IMR-90 (cell line): ENCODE results near the gene FAM174C. TPM values are rescaled to one million over a fixed set of nuclear protein-coding genes. Genes with fewer than 3 reads are reported as not detected.

Experiments
- ATAC-seq: fragments of 200-7000 bp; cut with Tn5 transposase; 2 replicates; pipeline ENCODE4 v1.9.1; 2020; ENCODE audit warnings: low read depth, mild to moderate bottlenecking, moderate library complexity
- BruUV-seq: library from RNA; stranded (reverse); fragments of 400-500 nt; replicated peaks from 2 replicates; lab custom pipeline; 2021; lab: Mats Ljungman, UMichigan
- CTCF ChIA-PET: fragments of 300-600 bp; formaldehyde crosslinking; extraction: SDS; loops from one replicate; lab custom pipeline; 2021; ENCODE audit warnings: antibody characterized with exemption; lab: Yijun Ruan, JAX
- POLR2A ChIA-PET: fragments of 300-600 bp; sonication (Branson Sonifier 250); formaldehyde crosslinking; loops from one replicate; lab custom pipeline; 2022; ENCODE audit warnings: antibody characterized with exemption; ENCODE audit not compliant: unreplicated experiment; lab: Charles Lee
- DNase-seq: peaks from one replicate; pipeline ENCODE4 v3.0.0; 2013
- H2AFZ ChIP-seq: replicated peaks from 2 replicates; pipeline ENCODE3; 2013; ENCODE audit warnings: low read length, mild to moderate bottlenecking; ENCODE audit not compliant: poor library complexity
- H2AK5ac ChIP-seq: 2 replicates; pipeline ENCODE4 v1.6.1; 2013; ENCODE audit warnings: low read depth, low read length, inconsistent platforms
- H2AK9ac ChIP-seq: replicated peaks from 2 replicates; pipeline ENCODE3; 2013; ENCODE audit warnings: mild to moderate bottlenecking, low read depth, low read length, moderate library complexity; ENCODE audit not compliant: poor library complexity
- H2BK120ac ChIP-seq: 2 replicates; pipeline ENCODE4 v1.6.1; 2013; ENCODE audit warnings: low read depth, low read length, inconsistent platforms
- H2BK15ac ChIP-seq: 3 replicates; pipeline ENCODE4 v1.6.1; 2013; ENCODE audit warnings: low read depth, low read length, inconsistent platforms
- H2BK20ac ChIP-seq: 2 replicates; pipeline ENCODE4 v1.6.1; 2013; ENCODE audit warnings: low read depth, mild to moderate bottlenecking, inconsistent platforms, low read length, moderate library complexity
- H2BK5ac ChIP-seq: 2 replicates; pipeline ENCODE4 v1.6.1; 2013; ENCODE audit warnings: mild to moderate bottlenecking, low read depth, low read length, inconsistent platforms; ENCODE audit not compliant: poor library complexity, severe bottlenecking
- H3K14ac ChIP-seq: replicated peaks from 2 replicates; pipeline ENCODE4 v1.6.1; 2013; ENCODE audit warnings: low read depth, low read length, inconsistent platforms
- H3K18ac ChIP-seq: 2 replicates; pipeline ENCODE4 v1.6.1; 2013; ENCODE audit warnings: low read depth, low read length, control low read depth
- H3K23ac ChIP-seq: 2 replicates; pipeline ENCODE4 v1.6.1; 2013; ENCODE audit warnings: low read depth, low read length, inconsistent platforms
- H3K27ac ChIP-seq: 2 replicates; pipeline ENCODE4 v1.5.1; 2013; ENCODE audit warnings: mild to moderate bottlenecking, control low read depth, low read length; ENCODE audit not compliant: insufficient read depth
- H3K27me3 ChIP-seq: 2 replicates; pipeline ENCODE4 v1.6.1; 2013; ENCODE audit warnings: low read length; ENCODE audit not compliant: control insufficient read depth, insufficient read depth
- H3K36me3 ChIP-seq: 2 replicates; pipeline ENCODE4 v1.6.1; 2013; ENCODE audit warnings: low read length, mixed read lengths; ENCODE audit not compliant: control insufficient read depth, insufficient read depth
- H3K4ac ChIP-seq: 2 replicates; pipeline ENCODE4 v1.6.1; 2013; ENCODE audit warnings: low read depth, low read length, inconsistent platforms
- H3K4me1 ChIP-seq: 2 replicates; pipeline ENCODE4 v1.6.1; 2013; ENCODE audit warnings: low read length, mixed read lengths; ENCODE audit not compliant: control insufficient read depth, insufficient read depth
- H3K4me2 ChIP-seq: 2 replicates; pipeline ENCODE4 v1.6.1; 2013; ENCODE audit warnings: low read depth, mild to moderate bottlenecking, control low read depth, low read length, moderate library complexity
- H3K4me3 ChIP-seq: 2 replicates; pipeline ENCODE4 v1.5.1; 2013; ENCODE audit warnings: low read depth, mild to moderate bottlenecking, control low read depth, low read length, moderate library complexity; ENCODE audit not compliant: insufficient read depth
- H3K56ac ChIP-seq: 2 replicates; pipeline ENCODE4 v1.6.1; 2013; ENCODE audit warnings: low read length, inconsistent platforms; ENCODE audit not compliant: insufficient read depth; ENCODE audit errors: extremely low read depth
- H3K79me1 ChIP-seq, 2 experiments: 2 replicates each; pipeline ENCODE4 v1.6.1; 2013; ENCODE audit warnings: low read length in 2 of 2, inconsistent platforms in 1 of 2, low read depth in 1 of 2
- H3K9ac ChIP-seq: 2 replicates; pipeline ENCODE4 v1.6.1; 2013; ENCODE audit warnings: low read depth, low read length, control low read depth
- H3K9me1 ChIP-seq: 2 replicates; pipeline ENCODE4 v1.6.1; 2013; ENCODE audit warnings: low read length, inconsistent platforms; ENCODE audit not compliant: insufficient read depth
- H3K9me3 ChIP-seq: 2 replicates; pipeline ENCODE4 v1.6.1; 2013; ENCODE audit warnings: low read length; ENCODE audit not compliant: control insufficient read depth, insufficient read depth
- H4K20me1 ChIP-seq: 2 replicates; pipeline ENCODE4 v1.6.1; 2013; ENCODE audit warnings: low read length, inconsistent platforms; ENCODE audit not compliant: insufficient read depth
- H4K5ac ChIP-seq: 2 replicates; pipeline ENCODE4 v1.6.1; 2013; ENCODE audit warnings: mild to moderate bottlenecking, low read depth, low read length, control low read depth
- H4K8ac ChIP-seq, 2 experiments: 2 replicates each; pipeline ENCODE4 v1.6.1; 2013; ENCODE audit warnings: low read depth in 2 of 2, low read length in 2 of 2, control low read depth in 1 of 2, inconsistent platforms in 1 of 2
- H4K91ac ChIP-seq: 2 replicates; pipeline ENCODE4 v1.6.1; 2013; ENCODE audit warnings: low read depth, low read length, inconsistent platforms; ENCODE audit not compliant: insufficient read depth
- BHLHE40 ChIP-seq: fragments of 150-350 bp; IDR thresholded peaks from 2 replicates; pipeline ENCODE4 v1.6.1; 2016; ENCODE audit warnings: mild to moderate bottlenecking, low read depth, low read length
- RCOR1 ChIP-seq: IDR thresholded peaks from 2 replicates; pipeline ENCODE4 v1.6.1; 2012; ENCODE audit warnings: mild to moderate bottlenecking, low read length, improper control_type of control experiment; ENCODE audit not compliant: insufficient replicate concordance
- WGBS, 2 experiments: methylation state at CpG; one replicate each; pipeline versions ENCODE4 v1.1.5 to v1.1.7; 2013; ENCODE audit warnings: missing lambda C conversion rate in 2 of 2; ENCODE audit not compliant: insufficient read length in 1 of 2; ENCODE audit errors: extremely low coverage in 2 of 2; 5-methylcytosine and 5-hydroxymethylcytosine counted together
- dilution Hi-C: fragments of 300-500 bp; cut with HindIII; formaldehyde crosslinking; loops from one replicate; pipeline ENCODE4 v1.14.3; 2018; ENCODE audit warnings: low sequenced_read_pairs; ENCODE audit not compliant: unreplicated experiment
- in situ Hi-C: fragments of 300-500 bp; cut with MboI; formaldehyde crosslinking; loops from 3 replicates; pipeline ENCODE4 v1.14.3; 2019; ENCODE audit warnings: low sequenced_read_pairs, inconsistent platforms, mixed read lengths
- intact Hi-C: fragments of 100-400 bp; cut with micrococcal nuclease; formaldehyde crosslinking; loops from 2 replicates; pipeline ENCODE4 v1.10.0; 2022
- polyA plus RNA-seq, 3 experiments: library from polyadenylated mRNA; depleted of rRNA; stranded (reverse); fragments of >200 nt; gene quantifications; 2 replicates each; pipeline ENCODE4 v1.2.3, GENCODE V29; 2012; ENCODE audit warnings: low replicate concordance in 1 of 3
- total RNA-seq: library from RNA; depleted of rRNA; stranded (reverse); fragments of >200 nt; gene quantifications from 2 replicates; pipeline ENCODE4 v1.2.3, GENCODE V29; 2012

The FAM174C gene
- total and polyA plus RNA-seq, 2 of the 4 experiments (the other 2 are of a cell fraction): 7.5 to 61.8 TPM

DNA sequence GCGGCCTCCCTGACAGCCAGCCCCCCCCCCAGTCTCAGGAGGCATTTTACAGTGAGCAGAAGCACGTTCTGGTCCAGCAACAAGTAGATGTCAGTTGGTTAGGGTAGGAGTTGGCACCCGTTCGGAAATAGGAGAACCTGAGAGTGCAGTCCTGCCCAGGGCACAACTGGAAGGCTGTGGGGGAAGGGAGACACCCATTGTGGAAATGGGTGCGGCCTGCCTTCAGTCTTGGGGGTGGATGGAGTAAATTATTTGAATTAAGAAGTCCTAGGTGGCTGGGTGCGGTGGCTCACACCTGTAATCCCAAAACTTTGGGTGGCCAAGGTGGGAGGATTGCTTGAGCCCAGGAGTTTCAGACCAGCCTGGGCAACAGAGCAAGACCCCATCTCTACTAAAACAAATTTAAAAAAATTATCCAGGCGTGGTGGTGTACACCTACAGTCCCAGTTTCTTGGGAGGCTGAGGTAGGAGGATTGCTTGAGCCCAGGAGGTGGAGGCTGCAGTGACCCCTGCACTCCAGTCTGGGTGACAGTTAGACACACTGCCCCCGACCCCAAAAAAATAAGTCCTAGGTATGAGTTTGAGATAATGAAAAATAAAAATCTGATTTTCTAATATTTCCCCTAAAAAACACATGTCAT lies 5.0 kb upstream of the FAM174C start:
- peak overlapping the region; percentile 92 for H3K56ac ChIP-seq
- dilution Hi-C loops: no loop called here

More for the DNA sequence above, 5.0 kb upstream of the FAM174C start:
- Histone ChIP-seq H4K20me1 (peaks cover 72% of the 10 kb centered on the region), H3K9me1 (no peaks in the 10 kb centered on the region; the same call in 1 of the 2 replicates), H3K4ac (peak overlapping the region; percentile 99), H2BK20ac (no peak overlapping the region), H3K27ac (peak overlapping the region; percentile 75), H3K18ac (peak overlapping the region; percentile 8), H2AK5ac (peak overlapping the region; percentile 97), H3K4me3 (peak overlapping the region; percentile 68), H3K4me2 (peak overlapping the region; percentile 86), H4K91ac (peak overlapping the region; percentile 98), H4K5ac (peak overlapping the region; percentile 3), H2AFZ (peak overlapping the region; percentile 18), H3K79me1 (peaks cover 15 to 61% of the 10 kb centered on the region in 2 experiments; a peak in 3 of 4 replicates), H2AK9ac (peak overlapping the region; percentile 94), H3K27me3 (no peaks in the 10 kb centered on the region), H3K9ac (peak overlapping the region; percentile 80), H3K23ac (peak overlapping the region; percentile 86; the same call in 1 of the 2 replicates), H4K8ac (peak overlapping the region; percentile 52 to 97), H3K4me1 (peaks cover 42% of the 10 kb centered on the region), H3K9me3 (no peaks in the 10 kb centered on the region), H3K14ac (peak overlapping the region; percentile 99), H2BK120ac (0 out of 2 replicates have a peak overlapping the region, but pooled peaks have one; percentile 11), H2BK5ac (peak overlapping the region; percentile 89), H2BK15ac (no peak overlapping the region), H3K36me3 (peaks cover 44% of the 10 kb centered on the region)
- TF ChIP-seq RCOR1 (no peak), BHLHE40 (no peak)
- intact Hi-C loops (no loop called here), in situ Hi-C loops (no loop called here)
- no TSS peak for BruUV-seq
- ATAC-seq (no peak), DNase-seq (no peak)
- 33% methylated on average over 3 of the region's 8 CpGs; no CpG with 5 or more reads in 1 of the 2 experiments for WGBS, 2 experiments
- CTCF ChIA-PET: interaction anchor here (1.5 to 1.7 kb wide), 2 partner anchors 10 to 26 kb away, joined by 8 to 15 read pairs; no protein-coding TSS in a partner anchor
- POLR2A ChIA-PET: no interaction called here
